GM12801 (cell line): ENCODE data around the gene GATA2.

ENCODE experiments used
- CTCF ChIP-seq: IDR thresholded peaks from one replicate; pipeline ENCODE4 v1.5.1; 2011; ENCODE audit warnings: control low read depth; ENCODE audit not compliant: insufficient read length; ENCODE audit errors: extremely low read depth

Gene GATA2

GRCh38 chr3:128462931-128463330 lies 30.1 kb downstream of the GATA2 start:
- no peak for TF ChIP-seq CTCF

GRCh38 chr3:128462341-128462910 lies 30.6 kb downstream of the GATA2 start:
- TF ChIP-seq CTCF: no peak

GRCh38 chr3:128461731-128462130 lies 31.3 kb downstream of the GATA2 start:
- TF ChIP-seq CTCF: no peak

- no peak for TF ChIP-seq CTCF
Measured at GRCh38 chr3:128459461-128459820, 33.6 kb downstream of the GATA2 start.

GRCh38 chr3:128458746-128459460 lies 34.1 kb downstream of the GATA2 start:
- no peak for TF ChIP-seq CTCF

GRCh38 chr3:128457937-128458336 lies 35.1 kb downstream of the GATA2 start:
- TF ChIP-seq CTCF: no peak

- TF ChIP-seq CTCF: no peak
Measured at GRCh38 chr3:128456776-128457715, 36.0 kb downstream of the GATA2 start.
